Head of caudate nucleus (tissue), 42 donors: ENCODE measurements around the gene FOXL2.

Source experiments
- DNase-seq, 42 donors: peaks; one replicate each; pipeline versions ENCODE4 v3.0.0 to v3.0.0-alpha.2; 2020 to 2021; ENCODE audit warnings: mixed read lengths in 7 of 42
- intact Hi-C: fragments of 100-400 bp; cut with DNase I; formaldehyde crosslinking; loops from one replicate; pipeline ENCODE4 v1.15.0; 2022

Gene FOXL2

DNA sequence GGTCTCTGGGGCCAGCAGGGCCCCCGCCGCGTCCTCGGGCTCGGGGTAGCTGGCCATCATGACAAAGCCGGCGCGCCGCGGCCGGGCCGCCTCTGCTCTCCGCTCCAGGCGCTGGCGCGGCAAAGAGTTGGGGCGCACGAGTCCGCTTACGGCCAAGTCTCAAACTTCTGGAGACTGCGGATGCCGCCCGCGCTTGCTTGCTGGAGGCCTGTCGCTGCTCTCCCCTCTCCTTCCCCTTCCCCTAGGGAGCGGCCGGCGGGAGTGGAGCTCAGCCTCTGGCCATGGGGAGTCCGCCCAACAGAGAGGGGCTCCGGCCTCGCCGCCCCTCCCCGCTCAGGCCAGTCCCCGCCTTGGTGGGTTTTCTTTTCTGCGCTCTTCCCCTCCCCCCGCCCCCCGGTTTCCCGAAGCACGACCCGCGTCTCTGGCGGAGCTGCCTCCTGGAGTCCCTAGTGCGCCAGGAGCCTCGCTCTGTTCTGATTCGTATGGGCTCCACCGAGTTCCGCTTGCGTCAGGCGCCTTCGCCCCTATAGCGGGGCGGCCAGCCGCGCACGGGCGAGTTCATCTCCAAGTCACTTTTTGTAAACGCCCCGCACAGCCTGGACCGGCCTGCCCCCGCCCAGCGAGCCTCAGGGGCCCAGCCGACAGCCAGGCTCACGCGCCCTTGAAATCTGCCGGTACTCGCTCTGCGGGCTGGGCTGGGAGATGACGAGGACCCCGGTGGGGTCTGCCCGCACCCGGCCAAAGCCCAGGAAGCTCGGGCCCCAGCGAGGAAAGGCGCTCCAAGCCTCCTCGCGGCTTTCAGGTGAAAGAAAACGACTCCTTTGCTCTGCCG, at the start of gene FOXL2, which contains the start of gene FOXL2NB:
FOXL2 (minus strand) TSS at position 475 of the 832 bp plus-strand sequence; CDS start at position 60, 415 bp downstream.
FOXL2NB (plus strand) TSS at position 555 of the 832 bp plus-strand sequence; CDS start at position 703, 148 bp downstream.
- no peak for DNase-seq
- intact Hi-C loops = no loop called here

- no peak for DNase-seq
- intact Hi-C loops = no loop called here
These were observed 48.8 kb upstream of the FOXL2 start for GRCh38 chr3:138995706-138996105.

- no peak for DNase-seq
- intact Hi-C loops = no loop called here
These were observed 40.2 kb upstream of the FOXL2 start for GRCh38 chr3:138987181-138987580.

- intact Hi-C loops = no loop called here
- no peak for DNase-seq
These were observed 39.0 kb upstream of the FOXL2 start for GRCh38 chr3:138985932-138986331.

DNA sequence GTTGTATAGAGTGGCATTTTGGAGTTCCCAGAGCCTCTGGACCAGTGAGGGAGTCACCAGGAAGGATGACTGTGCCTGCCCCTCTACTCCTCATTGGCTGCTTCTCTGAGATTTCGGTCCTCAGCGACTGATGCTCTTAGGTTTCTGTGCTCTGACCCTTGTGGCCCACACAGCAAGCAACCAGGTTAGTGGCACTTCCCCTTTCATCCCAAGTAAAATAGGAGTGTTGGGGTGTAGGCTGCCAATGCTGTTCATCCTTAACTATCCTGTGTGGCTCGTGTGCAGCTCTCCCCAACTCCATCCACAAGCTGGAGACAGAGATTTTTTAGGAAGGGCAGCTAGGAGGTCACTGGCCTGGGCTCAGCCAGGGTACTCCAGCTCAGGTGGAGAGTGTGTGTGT, 37.9 kb upstream of the FOXL2 start:
- no peak for DNase-seq
- intact Hi-C loops = no loop called here

DNA sequence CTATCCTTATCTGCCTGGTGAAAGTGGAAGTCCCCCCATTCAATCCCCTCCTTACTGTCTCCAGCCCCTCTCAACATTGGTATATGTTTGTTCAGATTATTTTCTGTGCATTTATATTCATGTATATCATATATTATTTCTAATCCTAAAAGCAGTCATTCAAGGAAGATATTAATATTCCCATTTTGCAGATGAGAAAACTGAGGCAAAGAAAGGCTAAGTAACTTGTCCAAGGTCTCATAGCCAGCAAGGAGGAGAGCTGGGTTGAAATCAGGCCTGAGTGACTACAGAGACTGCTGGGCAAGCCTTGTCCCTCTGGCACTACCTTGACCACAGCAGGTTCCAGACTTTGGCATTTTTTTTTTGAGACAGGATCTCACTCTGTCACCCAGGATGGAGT, 29.1 kb upstream of the FOXL2 start:
- DNase-seq = no peak
- intact Hi-C loops = no loop called here

- DNase-seq = peak in 1 of 42 donors; percentile 22
- intact Hi-C loops = no loop called here
These were observed 28.4 kb upstream of the FOXL2 start for GRCh38 chr3:138975351-138975750.

DNA sequence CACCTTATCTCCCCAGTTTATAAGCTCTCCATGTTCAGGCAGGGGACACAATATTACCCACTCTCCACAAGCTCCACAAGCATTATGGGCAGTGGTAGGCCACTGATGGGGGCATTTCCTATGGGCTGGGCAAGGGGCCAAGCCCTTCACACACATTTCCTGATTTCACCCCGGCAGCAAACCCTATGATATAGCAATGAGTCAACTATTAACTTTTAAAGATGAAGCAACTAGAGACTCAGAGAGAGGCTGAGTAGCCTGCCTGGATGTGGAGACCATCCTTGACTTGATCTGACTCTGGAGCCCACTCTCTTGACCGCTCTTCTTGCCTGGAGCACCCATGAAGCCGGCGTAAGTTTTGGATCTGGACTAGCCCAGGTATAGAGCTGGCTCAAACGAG, 27.5 kb upstream of the FOXL2 start:
- peak in 1 of 42 donors; percentile 18 for DNase-seq
- intact Hi-C loops = no loop called here

- DNase-seq = peak in 1 of 42 donors; percentile 12
- intact Hi-C loops = no loop called here
These were observed 26.0 kb upstream of the FOXL2 start for GRCh38 chr3:138972941-138973340.

GRCh38 chr3:138971766-138972320, 24.9 kb upstream of the FOXL2 start:
- intact Hi-C loops = no loop called here
- DNase-seq = peak in 1 of 42 donors; percentile 26

DNA sequence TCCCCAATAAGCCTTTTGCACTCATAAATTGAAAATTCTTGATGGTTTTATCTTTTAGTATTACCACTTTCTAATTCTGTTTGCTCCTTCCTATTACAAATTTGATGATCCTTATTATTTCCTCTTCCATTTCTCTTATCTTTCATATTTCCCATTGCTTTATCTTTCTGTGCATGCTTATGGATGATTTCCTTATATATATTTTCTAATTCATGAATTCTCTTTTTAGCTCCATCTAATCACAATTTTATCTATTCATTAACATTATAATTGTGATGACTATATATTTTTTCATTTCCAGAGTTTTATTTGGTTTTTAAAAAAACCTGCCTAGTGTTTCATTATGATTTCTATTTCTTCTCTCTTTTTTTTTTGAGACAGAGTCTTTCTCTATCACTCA, 18.0 kb upstream of the FOXL2 start:
- intact Hi-C loops = no loop called here
- no peak for DNase-seq

DNA sequence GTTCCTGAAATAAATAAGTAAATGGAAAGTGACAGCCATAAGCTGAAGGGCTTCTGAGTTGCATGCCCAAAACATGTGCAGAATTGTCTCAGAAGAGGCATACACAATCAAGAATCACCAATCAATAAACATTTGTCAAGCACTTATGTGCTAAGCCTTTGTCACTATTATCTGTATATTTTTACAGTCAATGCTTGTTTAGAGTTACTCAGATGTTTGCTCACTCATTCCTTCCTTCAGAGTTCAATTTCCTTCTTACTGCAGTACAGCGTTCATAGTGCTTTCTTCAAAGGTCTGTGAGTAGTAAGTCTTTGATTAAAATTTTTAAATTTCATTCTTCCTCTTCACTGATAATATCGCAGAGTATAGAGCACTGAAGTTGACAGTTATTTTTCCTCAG, 17.3 kb upstream of the FOXL2 start:
- no peak for DNase-seq
- intact Hi-C loops = no loop called here

GRCh38 chr3:138962854-138963560, 16.1 kb upstream of the FOXL2 start:
- no peak for DNase-seq
- intact Hi-C loops = no loop called here

DNA sequence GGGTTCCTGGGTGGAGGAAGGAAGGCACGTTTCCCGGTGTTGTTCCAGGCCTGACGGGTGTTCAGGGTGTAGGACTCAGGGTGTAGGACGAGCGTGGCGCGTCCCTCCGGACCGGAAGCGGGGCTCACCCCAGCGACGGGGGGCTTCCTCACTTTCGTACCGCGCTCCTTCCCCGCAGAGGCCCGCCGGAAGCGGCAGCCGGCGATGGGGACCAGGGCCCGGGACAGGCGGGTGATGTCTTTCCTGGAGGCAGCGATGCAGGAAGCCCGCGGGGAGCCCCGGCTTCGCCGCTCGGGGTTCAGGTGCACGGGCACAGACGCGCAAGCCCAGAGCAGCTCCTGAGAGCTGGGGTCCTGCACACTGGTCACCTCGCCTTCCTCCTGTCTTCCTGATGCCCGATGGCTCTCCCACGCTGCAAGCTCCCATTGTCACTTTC, 13.5 kb upstream of the FOXL2 start:
- intact Hi-C loops = no loop called here
- DNase-seq = no peak

- intact Hi-C loops = no loop called here
- no peak for DNase-seq
These were observed 3.8 kb upstream of the FOXL2 start for GRCh38 chr3:138950701-138951100.

DNA sequence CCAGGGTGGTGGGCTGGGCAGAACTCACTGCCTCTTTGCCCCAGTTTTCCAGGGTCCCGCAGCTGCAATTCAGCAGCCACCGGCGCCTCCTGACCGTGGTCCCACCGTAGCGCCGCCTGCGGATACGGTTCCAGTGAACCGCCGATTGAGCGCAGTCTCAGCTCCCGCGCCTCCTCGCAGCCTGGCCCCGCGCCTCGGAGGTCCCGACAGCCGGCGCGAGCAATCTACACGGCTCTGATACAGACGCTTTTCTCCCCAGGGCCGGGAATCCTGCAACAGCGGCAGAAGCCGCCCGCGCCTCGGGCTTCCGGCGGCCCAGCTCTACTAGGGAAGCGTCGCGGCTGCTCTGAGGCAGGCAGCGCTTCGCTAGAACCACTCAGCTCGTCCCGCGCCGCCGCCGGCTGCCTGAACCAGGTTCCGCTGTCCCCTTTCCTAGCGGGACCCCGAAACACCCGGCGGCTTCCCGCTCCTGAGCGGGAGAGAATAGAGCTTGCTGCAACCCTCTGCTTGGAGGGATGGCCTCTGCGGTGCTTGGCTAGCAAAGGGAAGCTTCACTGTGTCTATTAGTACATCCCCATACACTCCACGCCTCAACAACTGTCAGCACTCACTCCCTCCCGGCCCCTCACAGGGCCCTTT, 3.2 kb upstream of the FOXL2 start:
- intact Hi-C loops = no loop called here
- DNase-seq = peak in 21 of 42 donors; percentile 16 to 60 (median 35)

GRCh38 chr3:138949445-138950005, 2.6 kb upstream of the FOXL2 start:
- intact Hi-C loops = no loop called here
- no peak for DNase-seq

GRCh38 chr3:138949002-138949418, 2.1 kb upstream of the FOXL2 start:
- no peak for DNase-seq

DNA sequence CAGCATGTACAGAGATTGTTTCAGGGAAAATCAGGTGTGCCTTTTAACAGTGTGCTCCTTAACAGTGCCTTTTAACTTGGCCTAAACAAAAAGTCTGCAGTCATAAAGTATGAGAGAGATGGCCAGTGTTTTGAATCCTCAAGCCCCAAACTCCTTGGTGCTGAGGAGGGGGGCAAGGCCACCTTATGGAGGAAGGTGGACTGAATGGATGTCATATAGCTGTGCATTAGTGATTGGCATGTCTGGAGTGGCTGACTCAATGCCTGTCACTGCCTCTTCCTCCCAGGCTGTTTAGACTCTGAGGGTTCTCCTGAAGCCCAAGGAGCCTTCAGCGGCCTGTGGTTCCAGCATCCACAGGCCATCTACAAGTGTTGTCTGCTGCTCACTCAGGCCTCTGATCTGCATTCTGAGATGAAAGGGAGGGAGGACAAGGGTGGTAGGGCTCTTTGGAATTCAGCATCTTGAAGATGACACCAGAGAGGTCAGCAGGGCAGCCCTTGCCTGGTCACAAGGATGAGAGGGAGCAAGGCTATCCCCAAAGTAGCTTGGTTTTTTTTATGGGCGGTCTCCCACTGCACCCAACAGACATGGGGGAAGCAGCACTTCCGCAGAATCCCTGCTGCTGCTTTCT, 1.5 kb upstream of the FOXL2 start:
- intact Hi-C loops = no loop called here
- no peak for DNase-seq

More at GRCh38 chr3:138949002-138949418, 2.1 kb upstream of the FOXL2 start:
- intact Hi-C loops = no loop called here
